Keratinocyte (primary cell): ENCODE results near the gene KDF1. TPM values are rescaled to one million over a fixed set of nuclear protein-coding genes. Genes with fewer than 3 reads are reported as not detected.

Experiments
- DNase-seq: peaks from one replicate; pipeline ENCODE4 v3.0.0-alpha.2; 2011; ENCODE audit warnings: low read depth, missing footprints, low spot score
- FAIRE-seq: peaks from 2 replicates; lab custom pipeline; 2011; peaks lifted over from hg19 to GRCh38; lab: Jason Lieb, UNC
- H2AFZ ChIP-seq: 2 replicates; pipeline ENCODE4 v1.6.0; 2012; ENCODE audit warnings: low read length, control low read depth, inconsistent platforms; ENCODE audit not compliant: control insufficient read depth
- H3K27ac ChIP-seq: 2 replicates; pipeline ENCODE4 v1.5.1; 2011; ENCODE audit warnings: low read length; ENCODE audit not compliant: control insufficient read depth, insufficient read depth
- H3K27me3 ChIP-seq: 3 replicates; pipeline ENCODE4 v1.6.0; 2011; ENCODE audit warnings: low read length; ENCODE audit not compliant: control insufficient read depth, insufficient read depth; ENCODE audit errors: extremely low read depth
- H3K36me3 ChIP-seq, 2 experiments: 2 replicates in 1 of 2; 3 replicates in 1 of 2; pipeline ENCODE4 v1.5.1; 2011; ENCODE audit warnings: low read length in 2 of 2, mild to moderate bottlenecking in 1 of 2; ENCODE audit not compliant: control insufficient read depth in 2 of 2, insufficient read depth in 2 of 2; ENCODE audit errors: extremely low read depth in 1 of 2
- H3K4me1 ChIP-seq: 3 replicates; pipeline ENCODE4 v1.5.1; 2011; ENCODE audit warnings: low read length; ENCODE audit not compliant: control insufficient read depth, insufficient read depth; ENCODE audit errors: extremely low read depth
- H3K4me2 ChIP-seq: 3 replicates; pipeline ENCODE4 v1.6.0; 2011; ENCODE audit warnings: low read depth, low read length; ENCODE audit not compliant: control insufficient read depth, insufficient read depth; ENCODE audit errors: extremely low read depth
- H3K4me3 ChIP-seq, 3 experiments: fragments of 200-600 bp in 1 of 3; sonication (generic) in 1 of 3; 2 replicates in 2 of 3; 3 replicates in 1 of 3; pipeline ENCODE4 v1.5.1; 2011 to 2016; ENCODE audit warnings: low read length in 3 of 3, mild to moderate bottlenecking in 3 of 3, control low read depth in 2 of 3, inconsistent platforms in 1 of 3, low read depth in 1 of 3, mixed read lengths in 1 of 3, mixed run types in 1 of 3, moderate library complexity in 1 of 3; ENCODE audit not compliant: control insufficient read depth in 2 of 3, insufficient read depth in 2 of 3; ENCODE audit errors: extremely low read depth in 1 of 3
- H3K79me2 ChIP-seq: 2 replicates; pipeline ENCODE4 v1.6.0; 2012; ENCODE audit warnings: low read length; ENCODE audit not compliant: control insufficient read depth, insufficient read depth
- H3K9ac ChIP-seq: 3 replicates; pipeline ENCODE4 v1.6.0; 2011; ENCODE audit warnings: low read length; ENCODE audit not compliant: control insufficient read depth, insufficient read depth; ENCODE audit errors: extremely low read depth
- H3K9me1 ChIP-seq: 3 replicates; pipeline ENCODE4 v1.6.0; 2011; ENCODE audit warnings: low read length; ENCODE audit not compliant: control insufficient read depth, insufficient read depth; ENCODE audit errors: extremely low read depth
- H3K9me3 ChIP-seq: 2 replicates; pipeline ENCODE4 v1.5.1; 2012; ENCODE audit warnings: low read depth, low read length; ENCODE audit not compliant: control insufficient read depth
- H4K20me1 ChIP-seq: 3 replicates; pipeline ENCODE4 v1.6.0; 2011; ENCODE audit warnings: low read length; ENCODE audit not compliant: control insufficient read depth, insufficient read depth; ENCODE audit errors: extremely low read depth
- EZH2 ChIP-seq: IDR thresholded peaks from one replicate; pipeline ENCODE4 v1.6.1; 2012; ENCODE audit warnings: inconsistent platforms, mild to moderate bottlenecking, low read length, moderate library complexity
- dilution Hi-C: fragments of 300-500 bp; cut with MboI; formaldehyde crosslinking; loops from one replicate; pipeline ENCODE4 v1.7.0; 2020; ENCODE audit warnings: low sequenced_read_pairs; ENCODE audit not compliant: extremely low pct_ligation_motif_present
- polyA plus RNA-seq, 5 experiments: library from polyadenylated mRNA; depleted of rRNA in 3 of 5; stranded (reverse) in 3 of 5; stranded (forward) in 1 of 5; unstranded in 1 of 5; fragments of >200 nt; gene quantifications; 1 replicate in 1 of 5; 2 replicates in 3 of 5; 3 replicates in 1 of 5; pipeline versions ENCODE4 v1.2.1 to v1.2.3, GENCODE V29; 2011 to 2012; ENCODE audit warnings: missing spikeins in 2 of 5, low read depth in 1 of 5, low replicate concordance in 1 of 5
- TF ChIP-seq, protein P1 (sequence below), 3 experiments: IDR thresholded peaks in 1 of 3; conservative IDR thresholded peaks in 1 of 3; optimal IDR thresholded peaks in 1 of 3; 2 replicates in 2 of 3; 3 replicates in 1 of 3; pipeline versions ENCODE3 to v1.5.1; 2011; ENCODE audit warnings: low read length in 3 of 3, mild to moderate bottlenecking in 3 of 3, moderate library complexity in 2 of 3, control low read depth in 1 of 3, inconsistent platforms in 1 of 3; ENCODE audit not compliant: insufficient read depth in 2 of 3; ENCODE audit errors: extremely low read depth in 1 of 3

The KDF1 gene
- polyA plus RNA-seq, 1 donor (not counting 4 experiments of a cell fraction or from before 2014, with no cell fraction given): 13.8 TPM

DNA sequence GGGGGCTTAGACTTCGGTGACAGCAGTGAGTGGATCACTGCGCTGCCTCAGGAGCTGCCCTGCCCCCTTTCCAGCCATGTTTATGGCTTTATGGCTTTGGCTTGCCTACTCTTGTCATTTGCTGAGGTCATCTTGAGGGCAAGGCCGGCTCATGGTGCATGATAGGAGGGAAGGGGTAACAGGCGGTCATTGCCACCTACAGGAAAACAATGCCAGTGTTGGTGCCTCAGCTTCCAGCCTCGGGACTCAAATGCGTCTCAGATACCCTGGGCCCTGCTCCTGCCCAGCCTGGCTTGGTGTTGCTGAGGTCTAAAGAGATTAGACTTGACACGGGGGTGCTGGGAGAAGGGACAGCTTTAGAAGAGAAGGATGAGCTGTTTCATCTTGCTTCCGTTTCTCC lies 14.5 kb downstream of the KDF1 start:
- Histone ChIP-seq H3K79me2 (peaks cover under 1% of the 10 kb centered on the region), H3K36me3 (peaks cover 34 to 57% of the 10 kb centered on the region in 2 experiments), H3K27ac (no peak overlapping the region), H3K4me2 (no peak overlapping the region), H3K4me1 (peaks cover 8% of the 10 kb centered on the region), H3K9ac (no peak overlapping the region), H4K20me1 (peaks cover 12% of the 10 kb centered on the region), H3K4me3 (no peak overlapping the region), H3K9me1 (no peaks in the 10 kb centered on the region), H3K9me3 (no peaks in the 10 kb centered on the region), H3K27me3 (no peaks in the 10 kb centered on the region), H2AFZ (no peak overlapping the region)
- dilution Hi-C loops: no loop called here
- TF ChIP-seq EZH2: no peak
- TF ChIP-seq, protein P1, sequence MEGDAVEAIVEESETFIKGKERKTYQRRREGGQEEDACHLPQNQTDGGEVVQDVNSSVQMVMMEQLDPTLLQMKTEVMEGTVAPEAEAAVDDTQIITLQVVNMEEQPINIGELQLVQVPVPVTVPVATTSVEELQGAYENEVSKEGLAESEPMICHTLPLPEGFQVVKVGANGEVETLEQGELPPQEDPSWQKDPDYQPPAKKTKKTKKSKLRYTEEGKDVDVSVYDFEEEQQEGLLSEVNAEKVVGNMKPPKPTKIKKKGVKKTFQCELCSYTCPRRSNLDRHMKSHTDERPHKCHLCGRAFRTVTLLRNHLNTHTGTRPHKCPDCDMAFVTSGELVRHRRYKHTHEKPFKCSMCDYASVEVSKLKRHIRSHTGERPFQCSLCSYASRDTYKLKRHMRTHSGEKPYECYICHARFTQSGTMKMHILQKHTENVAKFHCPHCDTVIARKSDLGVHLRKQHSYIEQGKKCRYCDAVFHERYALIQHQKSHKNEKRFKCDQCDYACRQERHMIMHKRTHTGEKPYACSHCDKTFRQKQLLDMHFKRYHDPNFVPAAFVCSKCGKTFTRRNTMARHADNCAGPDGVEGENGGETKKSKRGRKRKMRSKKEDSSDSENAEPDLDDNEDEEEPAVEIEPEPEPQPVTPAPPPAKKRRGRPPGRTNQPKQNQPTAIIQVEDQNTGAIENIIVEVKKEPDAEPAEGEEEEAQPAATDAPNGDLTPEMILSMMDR (optimal IDR thresholded peaks at IDR 0.05 in 1 of 3, IDR thresholded peaks at IDR 0.05 in 1 of 3, conservative IDR thresholded peaks at IDR 0.05 in 1 of 3; ENCODE audit: extremely low read depth in 1 of 3, insufficient read depth in 2 of 3, low read length in 3 of 3): no peak
- DNase-seq: no peak
- FAIRE-seq: no peak

DNA sequence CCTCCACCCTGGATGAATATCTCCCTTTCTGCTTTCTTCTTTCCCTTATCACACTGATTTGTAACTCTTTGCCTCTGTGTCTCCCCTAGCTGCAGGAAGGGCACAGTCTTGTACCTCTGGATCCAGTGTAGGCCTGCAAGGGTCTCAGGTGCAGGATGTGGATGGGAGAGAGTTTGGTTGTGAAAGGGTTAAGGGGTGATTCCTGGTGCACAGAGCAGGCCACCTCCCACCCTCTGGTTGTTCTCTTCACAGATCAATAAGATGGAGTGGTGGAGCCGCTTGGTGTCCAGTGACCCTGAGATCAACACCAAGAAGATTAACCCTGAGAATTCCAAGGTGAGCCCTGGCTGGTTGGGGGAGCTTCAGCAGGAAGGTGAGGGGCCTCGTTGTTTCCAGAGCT lies 15.1 kb downstream of the KDF1 start:
- no peak for DNase-seq
- H3K27me3 ChIP-seq: no peaks in the 10 kb centered on the region
- no peak overlapping the region for H3K9ac ChIP-seq
- peaks cover 33 to 54% of the 10 kb centered on the region in 2 experiments for H3K36me3 ChIP-seq
- no peaks in the 10 kb centered on the region for H3K79me2 ChIP-seq
- TF ChIP-seq, protein P1 (optimal IDR thresholded peaks at IDR 0.05 in 1 of 3, IDR thresholded peaks at IDR 0.05 in 1 of 3, conservative IDR thresholded peaks at IDR 0.05 in 1 of 3; ENCODE audit: extremely low read depth in 1 of 3, insufficient read depth in 2 of 3, low read length in 3 of 3): no peak
- no peak for TF ChIP-seq EZH2
- no peak overlapping the region for H3K4me3 ChIP-seq
- dilution Hi-C loops: no loop called here
- H3K27ac ChIP-seq: no peak overlapping the region
- no peaks in the 10 kb centered on the region for H3K9me3 ChIP-seq
- H3K4me1 ChIP-seq: peaks cover 6% of the 10 kb centered on the region
- H3K4me2 ChIP-seq: no peak overlapping the region
- no peak for FAIRE-seq
- no peak overlapping the region for H2AFZ ChIP-seq
- no peaks in the 10 kb centered on the region for H3K9me1 ChIP-seq
- H4K20me1 ChIP-seq: peaks cover 7% of the 10 kb centered on the region
